GM21390 (cell line): ENCODE results near the gene NDFIP1.

ENCODE experiments used
- ATAC-seq: cut with Tn5 transposase; IDR thresholded peaks from one replicate; pipeline ENCODE4 v1.9.1; 2021; ENCODE audit not compliant: unreplicated experiment

Gene NDFIP1

GRCh38 chr5:142117579-142118151 is 9.1 kb downstream of the NDFIP1 start:
- no peak for ATAC-seq

DNA sequence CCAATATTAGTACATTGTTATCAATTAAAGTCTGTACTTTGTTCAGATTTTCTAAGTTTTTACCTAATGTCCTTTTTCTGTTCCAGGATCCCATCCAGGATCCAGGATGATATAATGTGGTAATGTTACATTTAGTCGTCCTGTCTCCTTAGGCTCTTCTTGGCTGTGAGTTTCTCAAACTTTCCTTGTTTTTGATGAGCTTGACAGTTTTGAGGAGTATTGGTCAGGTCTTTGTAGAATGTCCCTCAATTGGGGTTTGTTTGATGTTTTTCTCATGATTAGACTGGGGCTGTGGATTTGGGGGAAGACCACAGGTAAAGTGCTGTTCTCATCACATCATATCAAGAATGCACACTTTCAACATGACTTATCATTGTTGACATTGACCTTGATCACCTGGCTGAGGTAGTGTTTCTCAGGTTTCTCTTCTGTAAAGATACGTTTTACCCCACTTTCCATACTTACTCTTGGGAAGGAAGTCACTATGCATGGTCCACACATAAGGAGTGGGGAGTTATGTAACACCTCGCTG is 9.6 kb downstream of the NDFIP1 start:
- no peak for ATAC-seq

- no peak for ATAC-seq
Observed at GRCh38 chr5:142119051-142119625, 10.6 kb downstream of the NDFIP1 start.

DNA sequence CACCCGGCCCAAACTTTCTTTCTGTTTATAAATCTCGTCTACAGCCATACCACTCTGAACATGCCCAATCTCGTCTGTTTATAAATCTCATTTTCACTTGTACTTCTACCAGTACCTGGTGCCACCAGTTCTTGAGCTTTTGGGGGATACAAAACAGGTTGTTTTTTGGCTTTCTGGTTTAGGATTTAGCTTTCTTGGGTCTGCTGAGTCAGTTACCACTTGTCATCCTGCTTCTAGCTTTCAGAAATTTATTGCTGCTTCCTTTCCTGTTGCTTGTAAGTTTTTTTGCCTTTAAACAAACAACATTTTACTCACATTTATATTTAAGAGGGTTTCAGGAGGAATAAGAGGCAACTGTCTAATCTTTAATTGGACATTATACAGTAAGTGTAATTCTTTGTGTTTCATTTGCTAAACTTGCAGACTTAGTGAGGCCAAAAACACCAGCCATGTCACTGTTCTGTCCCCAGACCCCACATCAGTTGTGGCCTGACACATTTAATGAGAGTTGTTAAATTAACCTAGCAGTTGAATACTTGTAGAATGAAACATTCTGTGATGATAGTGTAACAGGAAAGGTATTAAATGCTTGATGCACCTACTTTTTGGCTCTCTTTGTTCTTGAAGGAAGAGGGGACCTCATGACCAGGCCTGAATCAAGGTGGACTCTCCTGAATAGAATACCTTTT is 11.8 kb downstream of the NDFIP1 start:
- no peak for ATAC-seq

GRCh38 chr5:142122121-142122520 is 13.5 kb downstream of the NDFIP1 start:
- no peak for ATAC-seq

- ATAC-seq, result no peak
Observed at GRCh38 chr5:142125378-142125777, 16.8 kb downstream of the NDFIP1 start.

- ATAC-seq, result no peak
Observed at GRCh38 chr5:142125963-142126362, 17.4 kb downstream of the NDFIP1 start.

- no peak for ATAC-seq
Observed at GRCh38 chr5:142128675-142129208, 20.2 kb downstream of the NDFIP1 start.

GRCh38 chr5:142129446-142130066 is 21.0 kb downstream of the NDFIP1 start:
- ATAC-seq, result no peak

DNA sequence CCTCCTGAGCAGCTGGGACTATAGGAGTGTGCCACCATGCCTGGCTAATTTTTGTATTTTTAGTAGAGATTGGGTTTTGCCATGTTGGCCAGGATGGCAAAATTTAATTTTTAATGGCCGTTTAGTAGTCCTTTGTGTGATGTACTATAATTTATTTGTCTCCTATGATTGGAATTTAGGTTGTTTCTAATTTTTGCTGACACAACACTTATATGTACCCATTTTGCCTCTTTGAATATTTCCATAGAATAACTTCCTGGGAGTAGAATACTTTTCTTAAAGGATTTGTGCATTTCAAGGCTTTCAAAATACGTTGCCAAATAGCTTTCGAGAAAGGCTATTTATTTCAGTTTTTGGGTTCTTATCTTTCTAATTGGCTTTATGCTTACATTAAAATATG is 22.8 kb downstream of the NDFIP1 start:
- ATAC-seq, result no peak

- ATAC-seq, result no peak
Observed at GRCh38 chr5:142132916-142133315, 24.3 kb downstream of the NDFIP1 start.

GRCh38 chr5:142133330-142134206 is 25.0 kb downstream of the NDFIP1 start:
- ATAC-seq, result no peak

DNA sequence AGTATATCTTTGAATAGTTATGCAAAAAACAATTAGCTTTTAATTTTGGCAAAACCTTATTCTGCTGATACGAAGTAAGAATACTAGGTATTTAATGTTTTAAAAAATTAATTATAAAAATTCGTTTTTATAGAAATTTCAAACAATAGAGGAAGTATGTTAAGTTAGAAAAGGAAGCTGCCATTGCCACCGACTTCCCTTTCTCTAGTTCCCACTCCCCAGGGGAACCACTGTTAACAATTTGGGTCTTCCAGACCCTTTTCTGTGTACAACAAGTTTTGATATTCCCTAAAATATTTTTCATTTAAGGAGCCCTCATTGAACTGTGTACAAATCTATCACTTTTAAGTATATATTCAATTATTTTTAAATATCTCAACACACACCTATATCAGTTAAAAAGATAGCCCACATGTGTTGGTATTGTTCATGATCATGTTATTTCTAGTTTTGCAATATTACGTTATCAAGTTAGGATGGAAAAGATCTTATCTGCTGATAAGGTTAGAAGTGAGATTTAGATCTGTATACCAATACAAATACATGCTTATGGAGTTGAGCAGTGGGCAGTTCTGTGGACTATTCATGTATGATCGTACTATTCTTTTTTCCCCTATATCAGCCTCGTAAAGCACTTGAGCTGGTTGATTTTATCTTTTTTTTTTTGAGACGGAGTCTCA is 25.9 kb downstream of the NDFIP1 start:
- no peak for ATAC-seq

DNA sequence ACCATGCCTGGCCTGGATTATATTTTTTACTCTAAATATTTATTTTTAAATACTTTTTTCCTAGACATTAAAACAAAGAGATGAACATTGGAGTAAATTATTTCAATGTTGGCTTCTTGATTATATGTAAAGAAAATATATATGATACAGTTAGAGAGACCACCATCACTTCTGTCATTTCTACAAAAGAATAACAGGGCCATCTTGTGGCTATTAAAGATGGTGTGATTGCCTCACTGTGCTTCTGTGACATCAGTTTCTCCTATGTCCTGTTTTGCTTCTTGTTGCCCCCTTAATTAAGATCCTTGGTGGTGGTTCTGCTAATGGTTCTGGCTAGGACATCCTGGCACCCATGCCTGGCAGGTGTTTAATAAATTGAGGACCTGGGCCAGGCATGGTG is 32.9 kb downstream of the NDFIP1 start:
- ATAC-seq, result no peak

DNA sequence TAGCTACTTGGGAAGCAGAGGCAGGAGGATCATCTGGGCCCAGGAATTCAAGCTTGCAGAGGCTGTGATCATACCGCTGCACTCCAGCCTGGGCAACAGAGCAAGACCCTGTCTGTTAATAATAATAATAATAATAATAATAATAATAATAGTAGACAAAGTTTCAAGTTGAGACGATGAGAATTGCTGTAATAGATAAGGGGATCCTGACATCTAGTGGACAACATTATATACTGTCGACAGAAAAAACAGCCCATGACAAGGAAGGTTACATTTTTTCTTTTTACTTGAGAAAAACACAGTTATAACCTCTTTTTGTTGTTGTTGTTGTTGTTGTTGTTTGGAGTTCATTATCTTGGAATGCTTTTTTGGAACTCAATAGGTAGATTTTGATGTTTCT is 35.3 kb downstream of the NDFIP1 start:
- no peak for ATAC-seq

GRCh38 chr5:142145106-142145900 is 36.7 kb downstream of the NDFIP1 start:
- ATAC-seq, result peak; percentile 84

GRCh38 chr5:142149363-142149762 is 40.8 kb downstream of the NDFIP1 start:
- no peak for ATAC-seq

DNA sequence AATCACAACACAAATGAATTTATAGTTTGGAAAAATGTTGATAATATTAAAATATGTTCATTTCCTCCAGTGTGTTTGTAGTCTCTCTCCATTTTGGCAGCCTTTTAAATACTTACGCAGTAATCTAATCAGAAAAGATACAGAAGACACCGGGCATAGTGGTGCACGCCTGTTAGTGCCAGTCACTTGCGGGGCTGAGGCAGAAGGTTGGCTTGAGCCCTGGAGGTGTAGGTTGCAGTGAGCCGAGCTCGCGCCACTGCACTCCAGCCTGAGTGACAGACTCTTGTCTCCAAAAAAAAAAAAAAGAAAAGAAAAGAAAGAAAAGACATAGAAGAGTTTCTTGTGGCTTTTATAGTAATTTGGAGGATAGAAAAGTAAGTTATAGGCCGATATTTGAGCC is 41.9 kb downstream of the NDFIP1 start:
- no peak for ATAC-seq
